ENCODE measurements around the gene DHX34. TPM values are rescaled to one million over a fixed set of nuclear protein-coding genes. Genes with fewer than 3 reads are reported as not detected.

The DHX34 gene
- total RNA-seq, 3 donors from 2014 or later: 6.2 to 20.6 (median 20.5) TPM

DNA sequence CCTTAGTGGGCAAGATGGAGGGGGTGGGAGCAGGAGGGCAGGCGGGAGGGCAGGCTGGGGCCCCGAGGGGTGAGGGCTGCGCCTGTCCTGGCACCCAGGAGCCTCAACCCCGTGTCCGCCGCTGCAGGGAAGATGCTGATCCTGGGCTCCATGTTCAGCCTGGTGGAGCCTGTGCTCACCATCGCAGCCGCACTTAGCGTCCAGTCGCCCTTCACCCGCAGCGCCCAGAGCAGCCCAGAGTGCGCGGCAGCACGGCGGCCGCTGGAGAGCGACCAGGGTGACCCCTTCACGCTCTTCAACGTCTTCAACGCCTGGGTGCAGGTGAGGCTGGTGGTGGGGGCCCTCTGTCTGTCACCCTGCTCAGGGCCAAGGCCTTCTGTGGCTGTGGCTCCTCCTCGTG is 23.5 kb downstream of the DHX34 start:
- Histone ChIP-seq H3K36me3 (peaks cover 26% of the 10 kb centered on the region), H3K4me1 (no peaks in the 10 kb centered on the region), H3K27me3 (no peaks in the 10 kb centered on the region), H3K27ac (no peak overlapping the region), H3K9me3 (no peaks in the 10 kb centered on the region), H3K4me3 (no peak overlapping the region)
- intact Hi-C loops (cut with DNase I; ENCODE audit: low total_unique reads): no loop called here
- no peak for TF ChIP-seq POLR2A (IDR thresholded peaks at IDR 0.05)
- DNase-seq (ENCODE audit: low spot score in 2 of 2): no peak

DNA sequence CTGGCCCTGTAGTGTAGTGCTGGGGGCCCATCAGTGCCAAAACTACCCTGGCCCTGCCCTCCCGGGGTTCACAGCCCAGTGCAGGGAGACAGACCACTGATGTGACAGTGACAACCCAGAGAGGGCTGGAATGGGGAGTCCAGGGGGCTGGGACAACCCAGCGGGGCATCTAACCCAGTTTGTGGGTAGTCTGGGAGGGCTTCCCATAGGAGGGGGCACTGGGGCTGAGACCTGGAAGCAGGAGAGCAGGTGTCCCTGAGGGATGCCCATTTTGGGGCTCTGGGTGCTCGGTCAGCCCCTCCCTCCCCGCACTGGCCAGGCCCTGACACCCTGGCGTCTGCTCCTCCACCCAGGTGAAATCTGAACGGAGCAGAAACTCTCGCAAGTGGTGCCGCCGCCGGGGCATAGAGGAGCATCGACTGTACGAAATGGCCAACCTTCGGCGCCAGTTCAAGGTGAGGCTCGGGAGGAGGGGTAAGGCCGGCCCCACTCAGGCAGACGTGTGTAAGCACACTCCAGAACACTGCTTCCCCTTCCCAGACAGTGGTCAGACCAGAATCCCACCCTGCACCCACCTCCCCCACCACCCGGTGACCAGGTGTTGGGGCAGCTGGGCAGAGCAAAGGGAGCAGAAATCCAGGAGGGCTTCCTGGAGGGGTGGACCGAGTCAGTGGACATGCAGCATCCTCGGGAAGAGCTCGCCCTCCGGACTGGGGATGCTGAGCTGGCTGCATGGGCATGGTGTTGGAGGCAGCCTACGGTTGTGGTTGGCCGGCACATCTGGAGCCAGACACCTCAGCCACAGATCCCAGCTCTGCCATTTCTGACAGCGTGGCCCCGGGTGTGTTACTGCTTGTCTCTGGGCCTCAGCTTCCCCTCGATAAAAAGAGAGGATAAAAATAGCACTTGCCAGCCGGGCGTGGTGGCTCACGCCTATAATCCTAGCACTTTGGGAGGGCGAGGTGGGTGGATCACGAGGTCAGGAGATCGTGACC is 24.4 kb downstream of the DHX34 start:
- Histone ChIP-seq H3K27ac (no peak overlapping the region), H3K4me3 (no peak overlapping the region), H3K27me3 (no peaks in the 10 kb centered on the region), H3K4me1 (no peaks in the 10 kb centered on the region), H3K9me3 (no peaks in the 10 kb centered on the region), H3K36me3 (peaks cover 26% of the 10 kb centered on the region)
- TF ChIP-seq, protein P1, sequence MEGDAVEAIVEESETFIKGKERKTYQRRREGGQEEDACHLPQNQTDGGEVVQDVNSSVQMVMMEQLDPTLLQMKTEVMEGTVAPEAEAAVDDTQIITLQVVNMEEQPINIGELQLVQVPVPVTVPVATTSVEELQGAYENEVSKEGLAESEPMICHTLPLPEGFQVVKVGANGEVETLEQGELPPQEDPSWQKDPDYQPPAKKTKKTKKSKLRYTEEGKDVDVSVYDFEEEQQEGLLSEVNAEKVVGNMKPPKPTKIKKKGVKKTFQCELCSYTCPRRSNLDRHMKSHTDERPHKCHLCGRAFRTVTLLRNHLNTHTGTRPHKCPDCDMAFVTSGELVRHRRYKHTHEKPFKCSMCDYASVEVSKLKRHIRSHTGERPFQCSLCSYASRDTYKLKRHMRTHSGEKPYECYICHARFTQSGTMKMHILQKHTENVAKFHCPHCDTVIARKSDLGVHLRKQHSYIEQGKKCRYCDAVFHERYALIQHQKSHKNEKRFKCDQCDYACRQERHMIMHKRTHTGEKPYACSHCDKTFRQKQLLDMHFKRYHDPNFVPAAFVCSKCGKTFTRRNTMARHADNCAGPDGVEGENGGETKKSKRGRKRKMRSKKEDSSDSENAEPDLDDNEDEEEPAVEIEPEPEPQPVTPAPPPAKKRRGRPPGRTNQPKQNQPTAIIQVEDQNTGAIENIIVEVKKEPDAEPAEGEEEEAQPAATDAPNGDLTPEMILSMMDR (IDR thresholded peaks at IDR 0.05): no peak
- TF ChIP-seq POLR2AphosphoS5 (IDR thresholded peaks at IDR 0.05) (no peak), POLR2A (IDR thresholded peaks at IDR 0.05) (no peak)
- intact Hi-C loops (cut with DNase I; ENCODE audit: low total_unique reads): no loop called here
- no peak for DNase-seq (ENCODE audit: low spot score in 2 of 2)

DNA sequence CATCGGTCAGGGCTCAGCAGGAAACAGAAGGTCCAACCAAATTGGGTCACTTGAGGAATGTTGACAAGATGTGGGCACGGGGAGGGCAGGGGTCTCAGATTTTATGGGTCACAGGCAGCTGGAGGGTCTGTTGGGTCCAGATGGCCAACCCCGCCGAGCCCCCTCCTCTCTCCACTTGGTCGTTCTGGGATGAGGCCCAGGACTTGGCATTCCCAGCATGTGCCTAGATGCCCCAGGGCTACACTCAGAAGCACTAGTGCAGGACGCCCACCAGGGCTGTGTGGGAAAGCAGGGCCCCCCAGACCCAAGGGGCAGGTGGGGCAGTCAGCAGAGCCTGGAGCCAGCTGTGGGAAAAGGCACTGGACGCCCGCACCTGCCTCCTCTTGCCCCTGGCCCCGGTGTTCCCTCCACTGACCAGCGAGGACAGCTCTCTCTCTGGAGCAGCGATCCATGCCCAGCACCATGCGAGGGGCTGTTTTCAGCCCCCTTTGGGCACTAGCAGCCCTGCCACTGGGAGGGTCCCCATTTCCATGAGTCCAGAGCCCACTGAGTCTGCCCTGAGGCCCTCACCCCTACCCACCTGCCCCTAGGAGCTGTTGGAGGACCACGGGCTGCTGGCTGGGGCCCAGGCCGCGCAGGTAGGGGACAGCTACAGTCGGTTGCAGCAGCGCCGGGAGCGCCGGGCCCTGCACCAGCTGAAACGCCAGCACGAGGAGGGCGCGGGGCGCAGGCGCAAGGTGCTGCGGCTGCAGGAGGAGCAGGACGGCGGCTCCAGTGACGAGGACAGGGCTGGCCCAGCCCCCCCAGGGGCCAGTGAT is 26.0 kb downstream of the DHX34 start:
- Histone ChIP-seq H3K27ac (no peak overlapping the region), H3K4me3 (no peak overlapping the region), H3K9me3 (no peaks in the 10 kb centered on the region), H3K27me3 (no peaks in the 10 kb centered on the region), H3K36me3 (peaks cover 26% of the 10 kb centered on the region), H3K4me1 (no peaks in the 10 kb centered on the region)
- intact Hi-C loops (cut with DNase I; ENCODE audit: low total_unique reads): no loop called here
- TF ChIP-seq POLR2AphosphoS5 (IDR thresholded peaks at IDR 0.05) (no peak), POLR2A (IDR thresholded peaks at IDR 0.05) (no peak)
- TF ChIP-seq, protein P1 (IDR thresholded peaks at IDR 0.05): no peak
- no peak for DNase-seq (ENCODE audit: low spot score in 2 of 2)

DNA sequence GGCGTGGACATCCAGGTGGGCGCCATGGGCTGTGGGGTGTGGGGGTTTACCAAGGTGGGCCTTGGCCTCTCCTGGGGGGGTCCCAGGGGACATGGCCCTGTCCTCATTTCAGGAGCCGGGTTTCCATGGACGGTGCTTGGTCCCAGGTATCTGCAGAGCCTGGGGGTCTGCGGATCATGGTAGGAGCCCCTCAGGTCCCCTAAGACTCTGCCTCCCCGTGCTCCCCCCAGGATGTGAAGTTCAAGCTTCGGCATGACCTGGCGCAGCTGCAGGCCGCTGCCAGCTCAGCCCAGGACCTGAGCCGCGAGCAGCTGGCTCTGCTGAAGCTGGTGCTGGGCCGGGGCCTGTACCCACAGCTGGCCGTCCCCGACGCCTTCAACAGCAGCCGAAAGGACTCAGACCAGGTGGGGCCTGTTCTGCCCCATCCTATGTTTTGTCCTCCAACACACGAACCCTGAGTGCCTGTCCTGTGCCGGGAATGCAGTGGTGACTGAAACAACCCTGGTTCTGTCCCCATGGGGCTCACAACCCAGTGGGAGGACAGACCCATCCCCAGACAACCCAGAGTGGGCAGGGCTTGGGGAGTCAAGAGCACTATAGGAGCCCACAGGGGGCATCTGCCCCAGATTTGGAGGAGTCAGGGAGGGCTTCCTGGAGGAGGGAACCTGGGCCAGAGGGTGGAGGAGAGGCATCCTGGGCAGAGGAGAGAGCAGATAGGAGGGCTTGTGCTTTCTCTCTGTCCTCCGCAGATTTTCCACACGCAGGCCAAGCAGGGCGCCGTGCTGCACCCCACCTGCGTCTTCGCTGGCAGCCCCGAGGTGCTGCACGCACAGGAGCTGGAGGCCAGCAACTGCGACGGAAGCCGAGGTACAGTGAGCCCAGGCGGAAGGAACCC is 26.8 kb downstream of the DHX34 start:
- H3K4me3 ChIP-seq: no peak overlapping the region
- no peak for DNase-seq (ENCODE audit: low spot score in 2 of 2)
- no peak overlapping the region for H3K27ac ChIP-seq
- no peak for TF ChIP-seq POLR2AphosphoS5 (IDR thresholded peaks at IDR 0.05)
- TF ChIP-seq, protein P1 (IDR thresholded peaks at IDR 0.05): no peak
- no peak for TF ChIP-seq POLR2A (IDR thresholded peaks at IDR 0.05)
- H3K36me3 ChIP-seq: peaks cover 26% of the 10 kb centered on the region
- H3K4me1 ChIP-seq: no peaks in the 10 kb centered on the region
- no peaks in the 10 kb centered on the region for H3K9me3 ChIP-seq
- intact Hi-C loops (cut with DNase I; ENCODE audit: low total_unique reads): no loop called here
- H3K27me3 ChIP-seq: no peaks in the 10 kb centered on the region

DNA sequence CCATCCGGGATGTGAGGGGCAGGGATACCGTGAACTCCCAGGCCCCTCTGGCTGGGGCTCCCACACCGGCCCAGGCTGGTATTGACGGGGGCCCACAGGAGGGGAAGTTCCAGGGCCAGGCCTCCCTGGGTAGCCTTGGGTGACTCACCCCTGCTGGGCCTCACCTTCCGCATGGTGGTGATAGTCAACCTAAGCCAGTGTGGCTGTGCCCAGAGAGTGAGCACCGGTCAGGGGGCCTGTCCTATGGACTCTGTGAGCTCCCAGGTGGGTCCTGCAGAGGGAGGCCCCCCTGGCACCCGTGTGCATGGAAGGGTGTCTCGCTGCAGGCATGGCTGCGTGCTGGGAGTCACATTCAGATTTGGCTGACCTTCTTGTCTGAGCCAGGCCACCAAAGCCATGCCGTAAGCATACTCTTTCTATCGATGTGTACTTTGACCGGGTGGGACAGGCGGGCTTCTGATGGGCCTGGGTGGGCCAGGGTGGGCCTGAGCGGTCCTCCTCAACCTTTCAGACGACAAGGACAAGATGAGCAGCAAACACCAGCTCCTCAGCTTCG is 27.6 kb downstream of the DHX34 start:
- intact Hi-C loops (cut with DNase I; ENCODE audit: low total_unique reads): no loop called here
- H3K27ac ChIP-seq: peak overlapping the region in 1 of 2 donors; percentile 80
- peaks cover 26% of the 10 kb centered on the region for H3K36me3 ChIP-seq

More for the DNA sequence above, 27.6 kb downstream of the DHX34 start:
- no peaks in the 10 kb centered on the region for H3K9me3 ChIP-seq
- TF ChIP-seq POLR2A (IDR thresholded peaks at IDR 0.05) (no peak), POLR2AphosphoS5 (IDR thresholded peaks at IDR 0.05) (no peak)
- TF ChIP-seq, protein P1 (IDR thresholded peaks at IDR 0.05): no peak
- no peak for DNase-seq (ENCODE audit: low spot score in 2 of 2)
- no peaks in the 10 kb centered on the region for H3K4me1 ChIP-seq
- no peak overlapping the region for H3K4me3 ChIP-seq
- H3K27me3 ChIP-seq: no peaks in the 10 kb centered on the region
